Measurements from ENCODE around the gene RNF157. TPM values are rescaled to one million over a fixed set of nuclear protein-coding genes. Genes with fewer than 3 reads are reported as not detected.

Gene RNF157
- total RNA-seq, 3 donors from 2014 or later = 3.1 to 7.8 (median 4.3) TPM

DNA sequence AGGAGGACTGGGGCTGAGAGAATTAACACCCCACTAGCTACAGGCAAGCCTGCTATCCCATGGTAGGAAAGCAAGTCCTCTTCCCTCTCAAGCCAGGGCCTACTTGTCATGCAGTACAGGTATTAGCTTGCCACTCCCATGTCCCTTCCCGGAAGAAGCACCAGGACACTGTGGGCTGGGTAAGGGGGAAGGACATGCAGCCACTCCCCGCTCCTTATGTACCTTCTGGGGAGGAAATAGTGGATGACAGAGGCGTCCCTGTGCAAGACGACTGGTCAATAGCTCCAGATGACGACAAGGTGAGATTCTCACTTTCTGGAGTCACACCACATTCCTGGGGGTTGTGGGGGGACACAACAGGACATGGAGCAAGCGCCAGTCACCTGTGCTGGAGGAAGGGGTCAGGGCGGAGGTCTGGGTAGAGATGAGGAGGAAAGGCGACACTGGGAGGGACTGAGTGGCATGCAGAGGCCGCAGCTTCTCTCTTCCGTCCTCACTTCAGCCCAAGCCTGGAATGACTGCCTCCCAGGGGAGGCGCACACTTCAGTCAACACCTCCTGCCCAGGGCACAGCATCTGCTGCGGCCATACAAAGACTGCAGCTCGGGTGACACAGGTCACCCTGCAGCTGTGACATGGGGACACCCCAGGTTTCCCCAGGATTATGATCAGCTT is 84.2 kb downstream of the RNF157 start:
- TF ChIP-seq, protein P1, sequence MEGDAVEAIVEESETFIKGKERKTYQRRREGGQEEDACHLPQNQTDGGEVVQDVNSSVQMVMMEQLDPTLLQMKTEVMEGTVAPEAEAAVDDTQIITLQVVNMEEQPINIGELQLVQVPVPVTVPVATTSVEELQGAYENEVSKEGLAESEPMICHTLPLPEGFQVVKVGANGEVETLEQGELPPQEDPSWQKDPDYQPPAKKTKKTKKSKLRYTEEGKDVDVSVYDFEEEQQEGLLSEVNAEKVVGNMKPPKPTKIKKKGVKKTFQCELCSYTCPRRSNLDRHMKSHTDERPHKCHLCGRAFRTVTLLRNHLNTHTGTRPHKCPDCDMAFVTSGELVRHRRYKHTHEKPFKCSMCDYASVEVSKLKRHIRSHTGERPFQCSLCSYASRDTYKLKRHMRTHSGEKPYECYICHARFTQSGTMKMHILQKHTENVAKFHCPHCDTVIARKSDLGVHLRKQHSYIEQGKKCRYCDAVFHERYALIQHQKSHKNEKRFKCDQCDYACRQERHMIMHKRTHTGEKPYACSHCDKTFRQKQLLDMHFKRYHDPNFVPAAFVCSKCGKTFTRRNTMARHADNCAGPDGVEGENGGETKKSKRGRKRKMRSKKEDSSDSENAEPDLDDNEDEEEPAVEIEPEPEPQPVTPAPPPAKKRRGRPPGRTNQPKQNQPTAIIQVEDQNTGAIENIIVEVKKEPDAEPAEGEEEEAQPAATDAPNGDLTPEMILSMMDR (IDR thresholded peaks at IDR 0.05) = no peak
- TF ChIP-seq POLR2A (IDR thresholded peaks at IDR 0.05) (no peak), POLR2AphosphoS5 (IDR thresholded peaks at IDR 0.05) (no peak)
- peak in 1 of 2 donors; percentile 41 for DNase-seq (ENCODE audit: low spot score in 2 of 2)
- H3K36me3 ChIP-seq = no peaks in the 10 kb centered on the region
- no peak overlapping the region for H3K27ac ChIP-seq
- H3K27me3 ChIP-seq = no peaks in the 10 kb centered on the region
- no peaks in the 10 kb centered on the region for H3K9me3 ChIP-seq
- intact Hi-C loops (cut with DNase I; ENCODE audit: low total_unique reads) = no loop called here
- no peak overlapping the region for H3K4me3 ChIP-seq
- no peaks in the 10 kb centered on the region for H3K4me1 ChIP-seq

DNA sequence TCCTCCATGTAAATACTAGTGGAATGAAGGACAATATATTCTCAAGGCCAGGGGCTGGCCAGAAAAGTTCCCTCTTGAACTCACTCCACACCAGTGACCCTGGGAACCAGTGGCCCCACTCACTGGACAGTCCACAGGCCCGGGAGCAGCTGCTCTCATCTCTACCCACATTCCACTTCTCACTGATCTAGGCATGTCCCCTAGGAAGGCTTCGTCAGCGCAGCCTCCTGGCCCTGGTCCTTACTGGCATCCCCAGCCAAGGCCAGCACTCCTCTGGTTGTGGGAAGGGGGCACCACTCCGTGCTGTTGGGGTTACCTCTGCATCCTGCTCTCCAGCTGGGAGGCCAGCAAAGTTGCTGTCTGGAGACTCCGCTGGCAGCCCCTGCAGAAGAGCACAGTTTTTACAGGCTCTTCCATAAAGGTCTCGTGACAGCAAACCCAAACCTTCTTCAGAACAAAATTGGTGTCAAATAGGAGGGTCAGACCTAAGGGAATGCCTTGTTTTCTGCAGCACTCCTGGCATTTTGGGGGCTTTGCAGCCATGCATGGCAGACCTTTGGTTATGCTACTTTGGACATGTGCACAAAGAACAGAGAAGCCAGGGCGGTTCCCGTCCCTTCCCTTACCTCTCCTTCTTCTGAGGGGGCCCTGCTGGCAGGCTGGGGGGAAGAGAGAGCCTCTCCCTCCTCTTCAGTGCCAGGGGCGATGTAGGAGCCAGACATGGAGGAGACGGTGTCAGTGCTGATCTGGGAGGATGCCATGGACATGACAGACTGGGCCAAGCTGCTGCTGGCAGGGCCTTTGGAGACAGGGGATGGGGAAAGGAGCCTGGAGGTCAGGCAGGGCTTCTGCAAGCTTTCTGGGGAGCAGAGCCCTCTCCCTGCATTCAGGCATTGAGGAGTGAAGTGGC is 85.1 kb downstream of the RNF157 start:
- peak in 1 of 2 donors; percentile 38 for DNase-seq (ENCODE audit: low spot score in 2 of 2)
- H3K4me3 ChIP-seq = no peak overlapping the region
- H3K9me3 ChIP-seq = no peaks in the 10 kb centered on the region
- TF ChIP-seq, protein P1 (IDR thresholded peaks at IDR 0.05) = no peak
- no peak for TF ChIP-seq POLR2AphosphoS5 (IDR thresholded peaks at IDR 0.05)
- TF ChIP-seq POLR2A (IDR thresholded peaks at IDR 0.05) = no peak
- no peak overlapping the region for H3K27ac ChIP-seq
- no peaks in the 10 kb centered on the region for H3K27me3 ChIP-seq
- no peaks in the 10 kb centered on the region for H3K4me1 ChIP-seq
- H3K36me3 ChIP-seq = no peaks in the 10 kb centered on the region
- intact Hi-C loops (cut with DNase I; ENCODE audit: low total_unique reads) = no loop called here

DNA sequence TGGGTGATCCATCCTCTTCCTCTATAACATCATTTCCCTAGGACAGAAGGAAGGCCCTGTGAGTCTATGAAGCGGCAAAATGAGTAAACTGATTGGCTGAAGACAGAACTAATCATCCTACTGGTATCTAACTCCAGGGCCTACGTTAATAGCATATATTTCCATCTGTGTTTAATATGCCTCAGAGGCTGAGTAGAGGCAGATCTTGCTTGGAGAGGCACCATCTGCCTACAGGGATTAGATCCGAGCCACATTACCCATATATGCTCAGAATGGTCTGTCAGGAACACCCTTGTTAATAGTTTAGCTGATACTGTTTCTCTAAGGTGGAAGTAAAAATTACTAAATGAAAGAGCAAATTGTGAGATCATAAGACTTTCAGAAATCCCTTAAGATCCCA is 86.0 kb downstream of the RNF157 start:
- no peaks in the 10 kb centered on the region for H3K27me3 ChIP-seq
- TF ChIP-seq, protein P1 (IDR thresholded peaks at IDR 0.05) = no peak
- TF ChIP-seq POLR2A (IDR thresholded peaks at IDR 0.05) (no peak), POLR2AphosphoS5 (IDR thresholded peaks at IDR 0.05) (no peak)
- H3K27ac ChIP-seq = no peak overlapping the region
- intact Hi-C loops (cut with DNase I; ENCODE audit: low total_unique reads) = no loop called here
- no peak overlapping the region for H3K4me3 ChIP-seq
- H3K36me3 ChIP-seq = no peaks in the 10 kb centered on the region
- no peaks in the 10 kb centered on the region for H3K9me3 ChIP-seq
- DNase-seq (ENCODE audit: low spot score in 2 of 2) = no peak
- no peaks in the 10 kb centered on the region for H3K4me1 ChIP-seq

DNA sequence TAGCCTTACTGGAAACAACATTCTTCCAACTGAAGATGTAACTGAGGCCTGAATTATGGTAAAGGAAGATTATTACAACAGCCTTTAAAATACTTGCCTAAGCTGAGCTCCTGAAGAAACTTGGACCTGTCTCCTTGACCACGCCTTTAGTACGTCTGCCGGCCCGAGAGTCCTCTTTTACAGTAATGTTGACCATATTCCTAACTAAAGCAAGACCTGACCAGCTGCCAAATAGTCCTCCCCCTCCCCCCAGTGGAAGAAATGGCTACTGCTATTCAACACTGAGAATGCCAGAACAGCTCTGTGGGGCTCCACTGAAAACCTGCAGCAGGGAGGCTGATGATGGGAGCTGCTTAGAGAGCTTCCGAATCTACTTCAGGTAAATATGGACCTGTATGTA is 86.7 kb downstream of the RNF157 start:
- TF ChIP-seq, protein P1 (IDR thresholded peaks at IDR 0.05) = no peak
- TF ChIP-seq POLR2AphosphoS5 (IDR thresholded peaks at IDR 0.05) (no peak), POLR2A (IDR thresholded peaks at IDR 0.05) (no peak)
- intact Hi-C loops (cut with DNase I; ENCODE audit: low total_unique reads) = no loop called here
- no peaks in the 10 kb centered on the region for H3K9me3 ChIP-seq
- no peaks in the 10 kb centered on the region for H3K27me3 ChIP-seq
- no peaks in the 10 kb centered on the region for H3K36me3 ChIP-seq
- no peaks in the 10 kb centered on the region for H3K4me1 ChIP-seq
- no peak overlapping the region for H3K4me3 ChIP-seq
- peak in 1 of 2 donors; percentile 50 for DNase-seq (ENCODE audit: low spot score in 2 of 2)
- no peak overlapping the region for H3K27ac ChIP-seq

DNA sequence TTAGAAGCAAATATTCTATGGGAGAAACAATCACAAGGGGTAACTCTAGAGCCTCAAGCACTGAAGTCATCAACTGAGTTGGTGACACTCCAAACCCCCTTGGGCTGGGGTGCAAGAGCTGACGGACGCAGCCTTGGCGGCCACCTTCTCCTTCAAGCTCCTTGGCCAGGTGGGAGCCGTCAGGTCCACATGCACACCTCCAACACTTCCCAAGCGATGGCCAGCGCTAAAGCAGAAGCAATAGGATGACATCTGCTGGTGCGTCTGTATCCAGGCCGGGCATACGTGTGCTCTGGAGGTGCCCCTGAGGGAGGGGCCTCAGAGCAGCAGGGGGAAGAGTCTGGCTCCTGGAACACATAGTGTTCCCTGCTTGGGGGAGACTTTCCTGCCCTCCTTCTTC is 87.1 kb downstream of the RNF157 start:
- Histone ChIP-seq H3K27ac (no peak overlapping the region), H3K27me3 (no peaks in the 10 kb centered on the region)
- peak in 1 of 2 donors; percentile 10 for DNase-seq (ENCODE audit: low spot score in 2 of 2)

More for the DNA sequence above, 87.1 kb downstream of the RNF157 start:
- Histone ChIP-seq H3K4me1 (no peaks in the 10 kb centered on the region), H3K36me3 (no peaks in the 10 kb centered on the region), H3K9me3 (no peaks in the 10 kb centered on the region), H3K4me3 (no peak overlapping the region)
- intact Hi-C loops (cut with DNase I; ENCODE audit: low total_unique reads) = no loop called here
- TF ChIP-seq, protein P1 (IDR thresholded peaks at IDR 0.05) = no peak
- TF ChIP-seq POLR2A (IDR thresholded peaks at IDR 0.05) (no peak), POLR2AphosphoS5 (IDR thresholded peaks at IDR 0.05) (no peak)
